ENCODE measurements around the gene SAMHD1. TPM values are rescaled to one million over a fixed set of nuclear protein-coding genes. Genes with fewer than 3 reads are reported as not detected.

The SAMHD1 gene
- total RNA-seq, 1 donor from 2014 or later: 16.9 TPM

- Histone ChIP-seq H3K27me3 (ENCODE audit: control insufficient read depth, insufficient read depth, low read length) (no peaks in the 10 kb centered on the region), H3K4me3 (ENCODE audit: low read depth, low read length) (no peak overlapping the region), H3K36me3 (ENCODE audit: control insufficient read depth, insufficient read depth, low read length) (no peaks in the 10 kb centered on the region)
- TF ChIP-seq CTCF (IDR thresholded peaks at IDR 0.05; ENCODE audit: insufficient read depth, low read length, poor library complexity, severe bottlenecking): no peak
- DNase-seq (ENCODE audit: low read depth): no peak
These were observed 84.6 kb downstream of the SAMHD1 start for GRCh38 chr20:36866681-36867495.

- TF ChIP-seq CTCF (IDR thresholded peaks at IDR 0.05; ENCODE audit: insufficient read depth, low read length, poor library complexity, severe bottlenecking): no peak
- no peaks in the 10 kb centered on the region for H3K27me3 ChIP-seq (ENCODE audit: control insufficient read depth, insufficient read depth, low read length)
- no peak for DNase-seq (ENCODE audit: low read depth)
- no peaks in the 10 kb centered on the region for H3K36me3 ChIP-seq (ENCODE audit: control insufficient read depth, insufficient read depth, low read length)
- H3K4me3 ChIP-seq (ENCODE audit: low read depth, low read length): no peak overlapping the region
These were observed 85.3 kb downstream of the SAMHD1 start for GRCh38 chr20:36866164-36866563.

- Histone ChIP-seq H3K36me3 (ENCODE audit: control insufficient read depth, insufficient read depth, low read length) (no peaks in the 10 kb centered on the region), H3K27me3 (ENCODE audit: control insufficient read depth, insufficient read depth, low read length) (no peaks in the 10 kb centered on the region), H3K4me3 (ENCODE audit: low read depth, low read length) (no peak overlapping the region)
- no peak for TF ChIP-seq CTCF (IDR thresholded peaks at IDR 0.05; ENCODE audit: insufficient read depth, low read length, poor library complexity, severe bottlenecking)
- no peak for DNase-seq (ENCODE audit: low read depth)
These were observed 85.7 kb downstream of the SAMHD1 start for GRCh38 chr20:36865861-36866149.

- Histone ChIP-seq H3K27me3 (ENCODE audit: control insufficient read depth, insufficient read depth, low read length) (no peaks in the 10 kb centered on the region), H3K4me3 (ENCODE audit: low read depth, low read length) (no peak overlapping the region), H3K36me3 (ENCODE audit: control insufficient read depth, insufficient read depth, low read length) (no peaks in the 10 kb centered on the region)
- DNase-seq (ENCODE audit: low read depth): no peak
- TF ChIP-seq CTCF (IDR thresholded peaks at IDR 0.05; ENCODE audit: insufficient read depth, low read length, poor library complexity, severe bottlenecking): no peak
These were observed 86.2 kb downstream of the SAMHD1 start for GRCh38 chr20:36865076-36865860.

DNA sequence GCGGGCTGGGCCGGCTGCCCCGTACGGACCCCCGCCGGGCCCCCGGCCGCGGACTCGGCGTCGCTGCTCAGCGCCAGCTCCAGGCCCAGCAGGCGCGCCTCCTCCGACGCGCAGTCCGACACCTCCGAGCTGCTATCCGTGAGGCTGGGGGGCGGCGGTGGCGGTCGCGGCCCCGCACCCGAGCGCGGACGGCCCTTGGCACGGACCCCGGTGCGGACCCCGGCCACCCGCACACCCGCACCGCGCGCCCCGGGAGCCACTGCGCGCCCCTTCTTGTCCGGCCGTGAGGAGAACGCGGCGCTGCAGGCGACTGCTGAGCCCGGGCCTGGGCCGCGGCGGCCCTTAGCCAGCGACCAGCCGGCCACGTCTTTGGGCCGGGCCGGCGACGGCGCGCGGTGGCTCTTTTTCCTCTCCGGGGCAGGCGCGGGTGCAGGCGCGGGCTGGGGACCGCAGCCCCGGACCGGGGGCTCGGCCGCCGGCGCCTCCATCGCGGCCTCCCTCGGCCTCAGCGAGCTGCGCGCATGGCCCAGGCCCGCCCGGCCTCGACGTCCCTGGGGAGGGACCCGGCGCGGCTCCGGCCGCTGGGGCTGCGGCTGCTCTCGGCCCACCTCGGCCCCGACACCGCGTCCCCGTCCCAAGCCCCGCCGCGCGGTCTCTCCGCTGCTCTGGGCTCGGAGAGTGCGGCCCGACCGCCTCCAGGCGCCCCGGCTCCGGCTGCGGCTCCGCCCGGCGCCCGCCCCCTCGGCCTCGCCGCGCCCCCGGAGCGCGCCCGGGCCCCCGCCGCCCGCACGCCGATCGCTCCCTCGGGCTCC lies 88.4 kb downstream of the SAMHD1 start:
- no peak for TF ChIP-seq CTCF (IDR thresholded peaks at IDR 0.05; ENCODE audit: insufficient read depth, low read length, poor library complexity, severe bottlenecking)
- DNase-seq (ENCODE audit: low read depth): no peak
- Histone ChIP-seq H3K36me3 (ENCODE audit: control insufficient read depth, insufficient read depth, low read length) (no peaks in the 10 kb centered on the region), H3K27me3 (ENCODE audit: control insufficient read depth, insufficient read depth, low read length) (no peaks in the 10 kb centered on the region), H3K4me3 (ENCODE audit: low read depth, low read length) (peak overlapping the region; percentile 58)

Data from kidney epithelial cell (primary cell).